HFF-Myc (cell line): ENCODE data around the gene BUD31.
A peak's percentile ranks its signal among the peaks of the same experiment; 100 is the strongest.

Experiments
- DNase-seq: peaks from one replicate; pipeline ENCODE4 v3.0.0-alpha.2; 2011; ENCODE audit warnings: low read depth; ENCODE audit errors: extremely low read depth
- H3K4me3 ChIP-seq: replicated peaks from 2 replicates; pipeline ENCODE4 v1.5.1; 2011; ENCODE audit warnings: low read depth, mild to moderate bottlenecking, control low read depth, low read length
- CTCF ChIP-seq: IDR thresholded peaks from 2 replicates; pipeline ENCODE4 v1.5.1; 2012; ENCODE audit warnings: mild to moderate bottlenecking, low read depth, low read length, control low read depth; ENCODE audit errors: missing control alignments

The BUD31 gene

GRCh38 chr7:99402854-99403253 lies 5.9 kb upstream of the BUD31 start:
- DNase-seq, result no peak
- TF ChIP-seq CTCF, result no peak
- no peak overlapping the region for H3K4me3 ChIP-seq

GRCh38 chr7:99403764-99404163 lies 5.0 kb upstream of the BUD31 start:
- DNase-seq, result no peak
- no peak for TF ChIP-seq CTCF

GRCh38 chr7:99404235-99404976 lies 4.4 kb upstream of the BUD31 start:
- no peak for DNase-seq
- no peak for TF ChIP-seq CTCF
- H3K4me3 ChIP-seq, result no peak overlapping the region

More at GRCh38 chr7:99403764-99404163, 5.0 kb upstream of the BUD31 start:
- no peak overlapping the region for H3K4me3 ChIP-seq

- no peak for TF ChIP-seq CTCF
- DNase-seq, result no peak
- H3K4me3 ChIP-seq, result no peak overlapping the region
These were observed 3.8 kb upstream of the BUD31 start for GRCh38 chr7:99404977-99405320.

- H3K4me3 ChIP-seq, result peak overlapping the region; percentile 99
- no peak for DNase-seq
- TF ChIP-seq CTCF, result no peak
These were observed 2.2 kb upstream of the BUD31 start for GRCh38 chr7:99406557-99406956.

- H3K4me3 ChIP-seq, result peak overlapping the region; percentile 99
- no peak for TF ChIP-seq CTCF
- no peak for DNase-seq
These were observed 844 bp upstream of the BUD31 start for GRCh38 chr7:99407872-99408378.

GRCh38 chr7:99409192-99409572 lies 413 bp downstream of the BUD31 start:
- no peak for DNase-seq
- no peak for TF ChIP-seq CTCF
- H3K4me3 ChIP-seq, result peak overlapping the region; percentile 99
